ENCODE results near the gene LRRK1.

LRRK1 gene

DNA sequence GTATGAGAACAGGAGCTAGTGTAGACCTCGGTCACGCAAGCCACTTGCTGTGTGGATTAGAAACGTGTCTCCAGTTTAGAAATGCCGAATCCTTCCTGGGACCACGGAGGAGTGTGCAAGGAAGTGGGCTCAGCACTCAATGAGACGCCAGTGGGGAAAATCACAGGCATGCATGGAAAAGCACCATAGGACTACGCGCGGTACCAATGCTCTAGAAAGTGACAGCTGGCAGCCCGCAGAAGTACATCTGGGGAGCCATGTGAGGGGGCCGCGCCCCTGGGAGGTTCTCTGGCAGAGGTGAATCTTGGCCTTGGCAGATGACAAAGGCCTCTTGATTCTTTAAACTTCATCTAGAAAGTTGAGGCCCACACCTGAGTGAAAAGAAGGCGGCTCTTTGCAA, 99.3 kb downstream of the LRRK1 start:
- no peak for DNase-seq (ENCODE audit: low read depth, low spot score)
- CTCF ChIA-PET: interaction anchor here (1.2 to 8.3 kb wide), 9 partner anchors 9 to 242 kb away, joined by 3 to 126 read pairs (median 5); partner anchors contain the start of gene LRRK1
- TF ChIP-seq, protein P1, sequence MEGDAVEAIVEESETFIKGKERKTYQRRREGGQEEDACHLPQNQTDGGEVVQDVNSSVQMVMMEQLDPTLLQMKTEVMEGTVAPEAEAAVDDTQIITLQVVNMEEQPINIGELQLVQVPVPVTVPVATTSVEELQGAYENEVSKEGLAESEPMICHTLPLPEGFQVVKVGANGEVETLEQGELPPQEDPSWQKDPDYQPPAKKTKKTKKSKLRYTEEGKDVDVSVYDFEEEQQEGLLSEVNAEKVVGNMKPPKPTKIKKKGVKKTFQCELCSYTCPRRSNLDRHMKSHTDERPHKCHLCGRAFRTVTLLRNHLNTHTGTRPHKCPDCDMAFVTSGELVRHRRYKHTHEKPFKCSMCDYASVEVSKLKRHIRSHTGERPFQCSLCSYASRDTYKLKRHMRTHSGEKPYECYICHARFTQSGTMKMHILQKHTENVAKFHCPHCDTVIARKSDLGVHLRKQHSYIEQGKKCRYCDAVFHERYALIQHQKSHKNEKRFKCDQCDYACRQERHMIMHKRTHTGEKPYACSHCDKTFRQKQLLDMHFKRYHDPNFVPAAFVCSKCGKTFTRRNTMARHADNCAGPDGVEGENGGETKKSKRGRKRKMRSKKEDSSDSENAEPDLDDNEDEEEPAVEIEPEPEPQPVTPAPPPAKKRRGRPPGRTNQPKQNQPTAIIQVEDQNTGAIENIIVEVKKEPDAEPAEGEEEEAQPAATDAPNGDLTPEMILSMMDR (IDR thresholded peaks at IDR 0.05; ENCODE audit: insufficient read depth, low read length, missing control alignments): no peak
- POLR2A ChIA-PET: no interaction called here
- H3K4me3 ChIP-seq (ENCODE audit: low read depth, low read length): no peak overlapping the region

DNA sequence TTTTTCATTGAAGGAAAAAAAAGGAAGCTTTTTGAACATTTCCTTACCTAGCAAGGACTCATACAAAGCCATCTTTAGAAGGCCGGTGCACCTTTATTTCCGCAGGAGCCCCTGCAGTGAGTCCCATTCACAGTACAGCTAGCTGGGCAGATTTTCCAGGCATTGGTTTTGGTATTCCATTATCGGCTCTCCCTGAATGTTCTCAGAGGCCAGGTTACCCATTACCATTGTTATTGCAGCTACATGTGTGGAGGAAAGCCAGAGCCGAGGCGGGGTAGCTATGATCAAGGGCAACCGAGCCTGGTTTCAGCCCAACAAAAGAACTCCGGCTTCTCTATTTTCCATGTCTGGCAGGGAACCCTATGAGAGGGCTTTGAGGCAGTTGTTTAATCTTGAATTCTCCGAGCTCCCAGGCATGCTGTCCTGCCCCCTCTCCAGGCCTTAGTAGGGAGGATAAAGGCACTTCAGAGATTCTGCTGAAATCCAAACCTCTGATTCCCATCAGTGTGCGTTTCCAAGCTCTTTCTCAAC, 100.3 kb downstream of the LRRK1 start:
- ChIA-PET CTCF (interaction anchor here (0.6 to 8.3 kb wide), 13 partner anchors 10 to 269 kb away, joined by 3 to 126 read pairs (median 4); partner anchors contain the start of gene LRRK1), POLR2A (no interaction called here)
- no peak overlapping the region for H3K4me3 ChIP-seq (ENCODE audit: low read depth, low read length)
- TF ChIP-seq, protein P1 (IDR thresholded peaks at IDR 0.05; ENCODE audit: insufficient read depth, low read length, missing control alignments): no peak
- no peak for DNase-seq (ENCODE audit: low read depth, low spot score)

DNA sequence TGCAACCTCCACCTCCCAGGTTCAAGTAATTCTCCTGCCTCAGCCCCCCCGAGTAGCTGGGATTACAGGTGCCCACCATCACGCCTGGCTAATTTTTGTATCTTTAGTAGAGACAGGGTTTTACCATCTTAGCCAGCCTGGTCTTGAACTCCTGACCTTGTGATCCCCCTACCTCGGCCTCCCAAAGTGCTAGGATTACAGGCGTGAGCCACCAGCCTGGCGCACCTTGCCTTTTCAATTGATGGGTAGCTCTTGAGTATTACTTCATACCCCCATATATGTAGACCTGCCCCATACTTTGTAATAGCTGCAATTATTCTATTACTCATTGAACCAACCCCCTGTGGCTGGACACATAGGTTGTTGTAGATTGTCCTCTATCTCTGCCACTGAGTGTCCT, 101.3 kb downstream of the LRRK1 start:
- no peak overlapping the region for H3K4me3 ChIP-seq (ENCODE audit: low read depth, low read length)
- ChIA-PET POLR2A (interaction anchor here (0.6 kb wide), 1 partner anchor 248 kb away, joined by 3 read pairs; no protein-coding TSS in a partner anchor), CTCF (interaction anchor here (1.1 to 8.3 kb wide), 6 partner anchors 11 to 240 kb away, joined by 4 to 126 read pairs (median 10); no protein-coding TSS in a partner anchor)
- no peak for DNase-seq (ENCODE audit: low read depth, low spot score)
- TF ChIP-seq, protein P1 (IDR thresholded peaks at IDR 0.05; ENCODE audit: insufficient read depth, low read length, missing control alignments): no peak

DNA sequence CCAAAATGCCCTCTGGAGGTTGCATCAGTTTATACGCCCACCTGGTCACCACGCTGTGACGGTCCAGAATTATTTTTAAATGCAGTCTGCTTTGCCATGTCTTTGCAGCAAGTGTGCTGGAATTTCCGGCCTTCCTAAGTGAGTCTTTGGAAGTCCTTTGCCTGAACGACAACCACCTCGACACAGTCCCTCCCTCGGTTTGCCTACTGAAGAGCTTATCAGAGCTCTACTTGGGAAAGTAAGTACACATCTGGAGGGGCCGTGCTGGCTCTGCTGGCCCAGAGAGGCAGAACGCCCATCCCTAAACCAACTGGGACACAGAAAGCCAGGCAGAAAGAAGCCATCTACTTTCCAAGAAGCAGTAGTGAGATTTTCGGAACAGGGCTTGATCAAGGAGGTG, 101.8 kb downstream of the LRRK1 start:
- POLR2A ChIA-PET: interaction anchor here (0.6 kb wide), 1 partner anchor 247 kb away, joined by 3 read pairs; no protein-coding TSS in a partner anchor
- no peak for DNase-seq (ENCODE audit: low read depth, low spot score)
- H3K4me3 ChIP-seq (ENCODE audit: low read depth, low read length): no peak overlapping the region
- TF ChIP-seq, protein P1 (IDR thresholded peaks at IDR 0.05; ENCODE audit: insufficient read depth, low read length, missing control alignments): no peak
- CTCF ChIA-PET: interaction anchor here (1.1 to 8.3 kb wide), 6 partner anchors 12 to 246 kb away, joined by 3 to 126 read pairs (median 6); no protein-coding TSS in a partner anchor

DNA sequence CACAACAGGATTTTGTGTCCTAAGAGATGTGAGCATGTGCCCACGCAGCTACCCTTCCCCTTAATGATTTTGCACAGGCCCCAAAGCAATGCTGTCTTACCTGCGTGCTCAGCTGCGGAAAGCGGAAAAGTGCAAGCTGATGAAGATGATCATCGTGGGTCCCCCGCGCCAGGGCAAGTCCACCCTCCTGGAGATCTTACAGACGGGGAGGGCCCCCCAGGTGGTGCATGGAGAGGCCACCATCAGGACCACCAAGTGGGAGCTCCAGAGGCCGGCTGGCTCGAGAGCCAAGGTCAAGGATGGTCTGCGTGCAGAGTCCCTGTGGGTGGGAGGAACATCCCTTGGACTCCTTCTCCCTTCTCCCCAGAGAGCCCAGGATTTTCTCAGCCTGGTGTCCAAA, 103.1 kb downstream of the LRRK1 start:
- TF ChIP-seq, protein P1 (IDR thresholded peaks at IDR 0.05; ENCODE audit: insufficient read depth, low read length, missing control alignments): no peak
- ChIA-PET POLR2A (no interaction called here), CTCF (interaction anchor here (0.8 to 8.3 kb wide), 6 partner anchors 8 to 245 kb away, joined by 3 to 126 read pairs (median 6); no protein-coding TSS in a partner anchor)
- H3K4me3 ChIP-seq (ENCODE audit: low read depth, low read length): no peak overlapping the region
- no peak for DNase-seq (ENCODE audit: low read depth, low spot score)

DNA sequence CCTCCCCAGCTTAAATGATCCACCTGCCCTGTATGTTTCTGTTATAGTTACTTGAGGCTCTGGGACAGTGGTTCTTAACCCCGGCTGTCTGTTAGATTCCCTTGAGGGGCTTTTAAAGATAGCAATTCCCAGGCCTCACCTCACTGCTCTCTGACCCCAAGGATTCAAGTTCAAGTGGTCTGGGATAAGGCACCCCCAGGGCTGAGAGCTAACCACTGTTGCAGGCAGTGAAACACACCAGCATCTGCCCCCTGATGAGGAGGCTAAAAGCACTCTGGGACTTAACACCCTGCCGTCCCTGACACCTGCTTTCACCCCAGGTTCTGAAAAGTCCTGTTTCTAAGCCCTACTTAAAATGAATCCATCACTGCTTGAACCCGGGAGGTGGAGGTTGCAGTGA, 103.7 kb downstream of the LRRK1 start:
- no peak overlapping the region for H3K4me3 ChIP-seq (ENCODE audit: low read depth, low read length)
- CTCF ChIA-PET: interaction anchor here (0.8 to 8.3 kb wide), 8 partner anchors 7 to 242 kb away, joined by 3 to 126 read pairs (median 4); no protein-coding TSS in a partner anchor
- no peak for DNase-seq (ENCODE audit: low read depth, low spot score)
- TF ChIP-seq, protein P1 (IDR thresholded peaks at IDR 0.05; ENCODE audit: insufficient read depth, low read length, missing control alignments): no peak
- POLR2A ChIA-PET: no interaction called here

Measured in AG04449 (cell line).